Fibroblast of mammary gland (primary cell): ENCODE measurements around the gene SLC8A3.
A peak's percentile ranks its signal among the peaks of the same experiment; 100 is the strongest.

ENCODE experiments used
- DNase-seq: peaks from one replicate; pipeline ENCODE4 v3.0.0-alpha.2; 2010; ENCODE audit warnings: low read depth
- H3K4me3 ChIP-seq: 2 replicates; pipeline ENCODE4 v1.5.1; 2011; ENCODE audit warnings: low read depth, mild to moderate bottlenecking, low read length, moderate library complexity; ENCODE audit not compliant: control insufficient read depth
- CTCF ChIP-seq: conservative IDR thresholded peaks from 2 replicates; pipeline ENCODE4 v1.5.1; 2011; ENCODE audit warnings: low read depth, low read length, inconsistent platforms; ENCODE audit not compliant: control insufficient read depth, insufficient read depth

The SLC8A3 gene

GRCh38 chr14:70048313-70048654 lies 140.5 kb downstream of the SLC8A3 start:
- no peak for DNase-seq
- no peak for TF ChIP-seq CTCF
- no peak overlapping the region for H3K4me3 ChIP-seq

- no peak for TF ChIP-seq CTCF
- DNase-seq, result no peak
These were observed 141.0 kb downstream of the SLC8A3 start for GRCh38 chr14:70047598-70048312.

GRCh38 chr14:70045844-70046535 lies 142.8 kb downstream of the SLC8A3 start:
- peak; percentile 50 for DNase-seq
- peak; percentile 60 for TF ChIP-seq CTCF
- no peak overlapping the region for H3K4me3 ChIP-seq

More at GRCh38 chr14:70047598-70048312, 141.0 kb downstream of the SLC8A3 start:
- no peak overlapping the region for H3K4me3 ChIP-seq

- TF ChIP-seq CTCF, result no peak
- DNase-seq, result peak; percentile 22
- H3K4me3 ChIP-seq, result no peak overlapping the region
These were observed 143.4 kb downstream of the SLC8A3 start for GRCh38 chr14:70045310-70045709.

GRCh38 chr14:70043001-70043400 lies 145.8 kb downstream of the SLC8A3 start:
- no peak for TF ChIP-seq CTCF
- H3K4me3 ChIP-seq, result no peak overlapping the region
- no peak for DNase-seq

GRCh38 chr14:70036665-70037064 lies 152.1 kb downstream of the SLC8A3 start:
- peak; percentile 13 for TF ChIP-seq CTCF
- no peak overlapping the region for H3K4me3 ChIP-seq
- peak; percentile 19 for DNase-seq

- no peak for TF ChIP-seq CTCF
- no peak overlapping the region for H3K4me3 ChIP-seq
- no peak for DNase-seq
These were observed 154.5 kb downstream of the SLC8A3 start for GRCh38 chr14:70034257-70034656.
